ENCODE data around the gene RHCE. TPM values are rescaled to one million over a fixed set of nuclear protein-coding genes. Genes with fewer than 3 reads are reported as not detected.
"Not testable (repeated sequence)": the region's sequence is repeated elsewhere in the genome, so short reads cannot be mapped to it uniquely, and the experiment has no call there.

RHCE gene
- 1.7 TPM for polyA plus RNA-seq (2013, experiment 1 of 2; ENCODE audit: insufficient read length)
- 1.2 TPM for polyA plus RNA-seq (2013, experiment 2 of 2; ENCODE audit: insufficient read length)

GRCh38 chr1:25420715-25421114 is at the start of gene RHCE:
Gene RHCE, minus strand, starts transcription at chr1:25420825. Its CDS starts 39 bp downstream, at chr1:25420786.
- DNase-seq: not testable (repeated sequence)

GRCh38 chr1:25469177-25469576 is 48.6 kb upstream of the RHCE start:
- DNase-seq: peak; percentile 40

- DNase-seq: no peak
Measured at GRCh38 chr1:25468033-25468432, 47.4 kb upstream of the RHCE start.

DNA sequence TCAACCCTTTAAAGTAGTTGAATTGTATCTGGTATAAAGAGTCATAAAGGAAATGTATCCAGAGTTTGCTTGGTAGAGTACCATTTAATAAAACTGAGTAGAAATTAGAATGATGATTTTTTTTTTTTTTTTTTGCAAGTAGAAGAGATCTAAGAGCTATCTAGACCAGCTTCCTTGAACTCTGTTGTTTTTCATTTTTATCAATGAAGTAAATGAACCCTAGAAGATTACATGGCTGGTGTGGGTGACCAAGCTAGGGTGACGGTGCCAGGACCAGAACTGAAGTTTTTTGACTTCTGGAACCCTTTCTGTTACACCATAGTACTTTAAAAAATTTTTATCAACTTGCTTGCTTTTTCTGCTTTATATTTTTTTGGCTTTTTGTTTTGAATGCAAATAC is 47.0 kb upstream of the RHCE start:
- DNase-seq: no peak

- DNase-seq: no peak
Measured at GRCh38 chr1:25467193-25467592, 46.6 kb upstream of the RHCE start.

GRCh38 chr1:25462732-25463131 is 42.1 kb upstream of the RHCE start:
- DNase-seq: no peak

DNA sequence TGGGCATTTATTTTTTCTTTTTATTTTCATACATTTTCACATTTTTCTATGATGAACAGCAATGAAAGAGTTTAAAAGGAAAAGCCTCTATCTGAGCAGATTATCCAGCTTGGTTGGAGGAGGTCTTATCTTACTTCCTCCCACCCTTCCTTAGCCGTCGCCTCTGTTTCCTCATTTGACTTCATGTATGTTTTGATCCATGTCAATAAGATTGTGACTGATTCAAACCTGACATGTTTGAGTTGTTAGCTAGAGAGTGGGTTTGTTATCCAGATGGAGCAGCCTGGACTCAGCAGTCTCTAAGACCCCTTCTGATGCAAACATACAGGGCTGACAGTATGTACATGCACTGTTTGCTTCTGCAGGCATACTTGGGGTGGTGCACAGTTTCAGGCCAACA is 41.2 kb upstream of the RHCE start:
- no peak for DNase-seq

GRCh38 chr1:25460816-25461215 is 40.2 kb upstream of the RHCE start:
- DNase-seq: not testable (repeated sequence)

GRCh38 chr1:25460020-25460419 is 39.4 kb upstream of the RHCE start:
- no peak for DNase-seq

DNA sequence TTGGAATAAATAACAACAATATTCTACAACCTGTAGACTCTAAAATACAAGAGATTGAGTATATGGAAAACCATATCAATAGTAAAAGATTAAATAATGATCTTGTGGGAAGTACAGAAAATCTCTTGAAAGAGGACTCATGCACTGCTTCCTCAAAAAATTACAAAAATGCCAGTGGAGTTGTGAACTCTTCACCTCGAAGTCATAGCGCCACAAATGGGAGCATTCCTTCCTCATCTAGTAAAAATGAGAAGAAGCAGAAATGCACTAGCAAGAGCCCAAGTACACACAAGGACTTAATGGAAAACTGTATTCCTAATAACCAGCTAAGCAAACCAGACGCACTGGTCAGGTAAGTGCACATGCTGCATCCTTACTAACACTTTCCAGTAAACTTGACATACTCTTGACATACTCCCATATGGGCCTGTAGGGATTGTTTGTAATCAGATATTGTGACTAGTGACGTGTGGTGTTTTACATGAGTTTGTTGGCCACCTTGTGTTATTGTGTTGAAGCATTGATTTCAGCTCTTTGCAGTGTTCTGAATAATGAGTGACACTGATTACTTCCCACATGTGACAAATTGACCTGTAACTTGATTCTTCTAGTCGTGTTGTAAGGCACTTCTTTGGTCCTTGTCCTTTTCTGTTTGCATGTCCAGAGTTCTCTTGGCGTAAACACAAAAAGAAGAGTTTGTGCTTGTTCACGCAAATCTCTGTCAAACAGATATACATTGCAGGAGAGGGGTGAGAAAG is 38.1 kb upstream of the RHCE start:
- peak; percentile 56 for DNase-seq

- DNase-seq: no peak
Measured at GRCh38 chr1:25456502-25456901, 35.9 kb upstream of the RHCE start.

GRCh38 chr1:25451908-25452307 is 31.3 kb upstream of the RHCE start:
- DNase-seq: no peak

DNA sequence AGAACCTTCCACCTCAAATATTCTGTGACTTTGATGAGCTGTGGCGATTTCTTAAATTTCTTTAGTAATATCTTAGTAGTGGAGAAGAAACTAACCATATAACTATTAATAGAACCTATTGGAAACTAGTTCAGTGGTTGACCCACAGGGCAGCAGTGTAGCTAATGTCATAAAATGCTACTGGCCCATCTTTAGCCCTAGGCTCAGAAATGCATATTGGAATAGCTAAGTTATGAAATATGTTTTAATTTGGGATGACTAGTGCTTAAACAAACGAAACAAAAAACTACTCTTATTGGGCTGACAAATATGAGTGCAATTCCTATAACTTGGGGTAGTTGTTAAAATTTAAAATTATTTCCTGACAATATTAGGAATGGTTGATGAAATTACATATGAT is 30.3 kb upstream of the RHCE start:
- DNase-seq: peak; percentile 55

DNA sequence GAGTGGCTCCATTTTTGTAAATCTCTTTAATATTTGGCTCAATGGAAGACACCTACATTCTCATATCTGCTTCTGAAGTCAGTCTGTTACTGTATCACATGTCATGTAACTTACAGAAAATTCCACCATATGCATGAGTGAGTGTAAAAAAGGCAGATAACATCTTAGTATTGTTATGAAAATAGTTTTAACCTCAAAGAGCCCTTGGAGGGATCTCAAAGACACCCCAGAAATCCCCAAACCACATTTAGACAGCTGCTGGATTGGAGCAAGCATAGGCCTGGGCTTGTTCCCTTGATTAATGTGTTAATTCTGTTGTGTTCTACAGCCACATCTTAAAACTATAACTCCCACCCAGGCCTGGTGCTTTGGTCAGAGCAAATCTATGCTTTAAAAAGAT is 26.9 kb upstream of the RHCE start:
- no peak for DNase-seq

DNA sequence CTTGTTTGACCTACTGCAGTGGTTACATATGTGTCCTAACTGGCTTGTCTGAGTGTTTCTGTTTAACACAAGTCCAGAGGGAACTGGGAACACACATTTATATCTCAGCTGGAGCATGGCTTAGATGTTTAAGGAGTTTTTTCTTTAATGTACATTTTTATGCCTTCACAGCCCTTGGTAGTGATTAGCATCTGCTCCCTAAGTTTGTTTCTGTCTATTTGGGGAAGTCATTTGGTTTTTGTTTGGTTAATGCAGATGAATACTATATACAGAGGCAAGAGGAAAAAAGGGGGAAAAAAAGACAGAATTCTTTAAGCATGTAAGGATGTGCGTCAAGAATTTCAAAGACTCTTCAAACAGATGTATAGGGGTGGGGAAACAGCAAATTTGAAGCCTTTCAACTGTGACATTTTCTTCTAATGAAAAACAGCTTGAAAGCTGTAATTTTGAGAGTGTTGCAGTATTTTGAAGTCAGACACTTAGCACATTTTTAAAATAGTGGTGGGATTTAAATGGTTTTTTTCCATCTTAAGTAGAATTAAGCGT is 25.4 kb upstream of the RHCE start:
- DNase-seq: no peak

GRCh38 chr1:25444604-25445003 is 24.0 kb upstream of the RHCE start:
- not testable (repeated sequence) for DNase-seq

DNA sequence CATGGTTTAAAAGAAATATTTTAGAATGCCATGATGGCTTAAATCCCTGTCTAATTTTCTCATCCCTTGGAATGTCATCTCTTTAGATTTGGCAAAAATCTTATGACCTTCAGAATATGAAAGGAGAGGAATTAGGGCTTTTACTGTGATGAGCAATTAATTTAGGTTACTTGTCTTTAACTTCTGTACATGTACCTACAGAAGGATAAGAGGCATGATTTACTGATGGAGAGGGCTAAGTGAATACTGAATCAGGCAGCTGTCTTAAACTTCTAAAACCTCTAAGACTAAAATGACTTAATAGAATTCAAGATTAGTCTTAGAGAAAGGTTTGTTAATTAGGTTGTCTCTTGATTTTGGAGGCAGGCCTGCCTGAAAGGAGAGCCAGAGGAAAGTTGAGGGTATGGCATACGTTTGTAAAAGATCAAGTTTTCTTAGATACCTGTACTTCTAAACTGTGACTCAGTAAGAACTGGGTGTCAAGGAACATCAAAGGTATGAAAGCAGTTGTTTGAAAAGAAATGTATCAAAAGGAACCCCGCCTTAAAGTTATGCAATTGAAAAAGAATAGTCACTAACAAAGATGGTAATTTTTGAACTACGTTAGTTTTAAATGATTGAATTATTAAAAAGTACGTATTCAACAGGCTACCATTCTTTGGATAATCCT is 22.5 kb upstream of the RHCE start:
- no peak for DNase-seq

GRCh38 chr1:25442178-25442577 is 21.6 kb upstream of the RHCE start:
- no peak for DNase-seq

GRCh38 chr1:25439287-25439686 is 18.7 kb upstream of the RHCE start:
- DNase-seq: no peak

DNA sequence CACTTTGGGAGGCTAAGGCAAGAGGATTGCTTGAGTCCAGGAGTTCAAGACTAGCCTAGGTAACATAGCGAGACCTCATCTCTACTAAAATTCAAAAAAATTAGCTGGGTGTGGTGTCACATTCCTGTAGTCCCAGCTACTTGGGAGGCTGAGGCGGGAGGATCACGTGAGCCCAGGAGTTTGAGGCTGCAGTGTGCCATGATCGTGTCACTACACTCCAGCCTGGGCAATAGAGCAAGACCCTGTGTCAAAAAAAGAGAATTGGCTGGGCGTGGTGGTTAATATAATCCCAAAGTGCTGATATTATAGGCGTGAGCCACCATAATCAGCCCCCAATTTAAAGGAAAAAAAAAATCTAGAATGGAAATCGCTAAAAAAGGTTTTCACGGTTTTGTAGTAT is 17.0 kb upstream of the RHCE start:
- DNase-seq: no peak

- no peak for DNase-seq
Measured at GRCh38 chr1:25435397-25436108, 14.9 kb upstream of the RHCE start.

DNA sequence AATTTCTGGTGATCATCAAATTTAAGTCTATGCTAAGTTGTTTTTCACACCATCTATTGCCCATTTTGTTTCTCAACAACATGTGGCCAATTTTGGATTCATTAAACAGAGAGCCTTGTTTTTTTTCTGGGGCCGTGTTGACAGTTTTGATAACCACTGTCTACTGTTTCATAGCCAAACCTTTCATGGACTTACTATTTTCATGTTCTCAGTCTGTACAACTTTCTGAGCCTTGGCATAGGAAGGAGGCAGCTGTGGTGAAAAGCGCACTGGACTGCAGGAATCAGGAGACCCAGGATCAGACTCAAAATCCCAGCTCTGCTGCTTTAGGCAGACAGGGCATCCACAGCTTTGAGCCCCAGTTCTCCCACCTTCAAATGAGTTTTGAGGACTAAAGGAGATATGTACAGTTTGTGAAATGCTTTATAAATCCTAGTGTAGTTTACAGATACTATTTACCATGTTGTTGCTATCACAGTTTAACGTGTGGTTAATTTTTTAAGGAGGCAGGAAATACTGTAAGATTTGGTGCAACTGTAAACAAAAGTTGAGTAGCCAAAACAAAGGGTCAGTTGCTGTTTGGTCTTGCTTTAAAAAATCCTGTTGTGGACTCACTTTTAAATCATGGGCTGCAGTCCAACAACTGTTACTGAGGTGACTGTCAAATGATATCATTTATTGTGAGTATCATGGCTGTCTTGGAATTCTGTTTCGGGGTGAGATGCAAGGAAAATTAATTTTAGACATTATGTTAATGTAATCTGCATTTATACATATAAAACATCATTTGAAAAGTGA is 13.0 kb upstream of the RHCE start:
- DNase-seq: no peak

Data from fibroblast of skin of scalp (primary cell).